Calu3 (cell line): ENCODE measurements around the gene SEZ6L. TPM values are rescaled to one million over a fixed set of nuclear protein-coding genes. Genes with fewer than 3 reads are reported as not detected.

ENCODE experiments used
- BruUV-seq: library from RNA; stranded (reverse); fragments of 400-500 nt; replicated peaks from 2 replicates; lab custom pipeline; 2021; lab: Mats Ljungman, UMichigan
- CTCF ChIA-PET: fragments of 300-600 bp; sonication (Branson Sonifier 250); formaldehyde crosslinking; loops from one replicate; lab custom pipeline; 2022; ENCODE audit warnings: antibody characterized with exemption; lab: Charles Lee
- DNase-seq: peaks from one replicate; pipeline ENCODE4 v3.0.0; 2022
- H3K27ac Mint-ChIP-seq: one replicate; pipeline ENCODE4 v1.8.0; 2022; ENCODE audit warnings: mixed read lengths; ENCODE audit not compliant: unreplicated experiment
- H3K27me3 Mint-ChIP-seq: one replicate; pipeline ENCODE4 v1.8.0; 2022; ENCODE audit warnings: mixed read lengths; ENCODE audit not compliant: unreplicated experiment
- H3K36me3 Mint-ChIP-seq: one replicate; pipeline ENCODE4 v1.8.0; 2022; ENCODE audit warnings: mild to moderate bottlenecking, moderate library complexity, mixed read lengths; ENCODE audit not compliant: insufficient read depth, unreplicated experiment
- H3K4me1 Mint-ChIP-seq: one replicate; pipeline ENCODE4 v1.8.0; 2022; ENCODE audit warnings: mild to moderate bottlenecking, low read depth, mixed read lengths; ENCODE audit not compliant: unreplicated experiment
- H3K4me3 Mint-ChIP-seq: one replicate; pipeline ENCODE4 v1.8.0; 2022; ENCODE audit warnings: mild to moderate bottlenecking, low read depth, moderate library complexity, mixed read lengths; ENCODE audit not compliant: unreplicated experiment
- H3K9me3 Mint-ChIP-seq: one replicate; pipeline ENCODE4 v1.8.0; 2022; ENCODE audit warnings: low read depth, mixed read lengths; ENCODE audit not compliant: unreplicated experiment
- intact Hi-C: fragments of 100-400 bp; cut with micrococcal nuclease; formaldehyde crosslinking; loops from one replicate; pipeline ENCODE4 v1.10.0; 2022; ENCODE audit not compliant: unreplicated experiment
- total RNA-seq: library from RNA; stranded (reverse); gene quantifications from 2 replicates; pipeline ENCODE4 v1.2.3, GENCODE V29; 2022
- TF ChIP-seq, protein P1 (sequence below): fragments of 200-600 bp; IDR thresholded peaks from one replicate; pipeline ENCODE4 v1.8.0; 2022; ENCODE audit warnings: antibody characterized with exemption; ENCODE audit not compliant: unreplicated experiment

The SEZ6L gene
- total RNA-seq, 1 experiment from 2014 or later = not detected

DNA sequence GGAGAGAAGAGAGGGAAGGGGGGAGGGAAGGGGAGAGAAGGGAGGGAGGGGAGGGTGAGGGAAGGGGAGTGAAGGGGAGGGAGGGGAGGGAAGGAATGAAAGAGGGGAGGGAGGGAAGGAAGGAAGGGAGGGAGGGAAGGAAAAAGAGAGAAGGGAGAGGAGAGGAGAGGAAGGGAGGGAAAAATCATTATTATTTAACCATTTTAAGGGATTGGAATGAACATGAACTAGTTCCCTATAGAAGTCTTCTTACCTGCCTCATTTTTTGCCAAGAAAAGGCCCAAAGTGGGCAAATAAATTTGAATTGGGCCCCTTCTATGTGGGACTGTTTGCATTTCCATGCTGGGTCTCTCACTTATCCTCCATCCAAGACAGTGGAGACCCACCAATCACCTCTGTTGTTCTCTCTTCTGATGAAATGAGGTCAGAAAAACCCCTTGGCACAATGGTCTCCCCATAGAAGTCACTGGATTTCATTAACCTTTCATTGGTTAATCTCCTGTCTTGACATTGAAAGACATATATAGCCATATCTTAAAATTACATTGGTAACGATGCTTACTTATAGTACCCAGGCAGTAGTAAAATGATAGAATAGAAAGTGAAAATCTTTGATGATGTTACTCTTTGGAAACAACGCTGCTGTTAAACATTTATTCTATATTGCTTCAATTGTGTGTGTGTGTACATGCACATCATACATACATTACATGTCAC is 179.7 kb downstream of the SEZ6L start:
- no TSS peak for BruUV-seq
- Mint-ChIP-seq H3K4me3 (no peak overlapping the region), H3K27ac (no peak overlapping the region), H3K4me1 (no peaks in the 10 kb centered on the region), H3K9me3 (no peaks in the 10 kb centered on the region), H3K27me3 (peaks cover 76% of the 10 kb centered on the region), H3K36me3 (no peaks in the 10 kb centered on the region)
- CTCF ChIA-PET = interaction anchor here (1.1 kb wide), 1 partner anchor 18 kb away, joined by 3 read pairs; no protein-coding TSS in a partner anchor
- no peak for DNase-seq
- intact Hi-C loops = no loop called here
- TF ChIP-seq, protein P1, sequence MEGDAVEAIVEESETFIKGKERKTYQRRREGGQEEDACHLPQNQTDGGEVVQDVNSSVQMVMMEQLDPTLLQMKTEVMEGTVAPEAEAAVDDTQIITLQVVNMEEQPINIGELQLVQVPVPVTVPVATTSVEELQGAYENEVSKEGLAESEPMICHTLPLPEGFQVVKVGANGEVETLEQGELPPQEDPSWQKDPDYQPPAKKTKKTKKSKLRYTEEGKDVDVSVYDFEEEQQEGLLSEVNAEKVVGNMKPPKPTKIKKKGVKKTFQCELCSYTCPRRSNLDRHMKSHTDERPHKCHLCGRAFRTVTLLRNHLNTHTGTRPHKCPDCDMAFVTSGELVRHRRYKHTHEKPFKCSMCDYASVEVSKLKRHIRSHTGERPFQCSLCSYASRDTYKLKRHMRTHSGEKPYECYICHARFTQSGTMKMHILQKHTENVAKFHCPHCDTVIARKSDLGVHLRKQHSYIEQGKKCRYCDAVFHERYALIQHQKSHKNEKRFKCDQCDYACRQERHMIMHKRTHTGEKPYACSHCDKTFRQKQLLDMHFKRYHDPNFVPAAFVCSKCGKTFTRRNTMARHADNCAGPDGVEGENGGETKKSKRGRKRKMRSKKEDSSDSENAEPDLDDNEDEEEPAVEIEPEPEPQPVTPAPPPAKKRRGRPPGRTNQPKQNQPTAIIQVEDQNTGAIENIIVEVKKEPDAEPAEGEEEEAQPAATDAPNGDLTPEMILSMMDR = no peak

DNA sequence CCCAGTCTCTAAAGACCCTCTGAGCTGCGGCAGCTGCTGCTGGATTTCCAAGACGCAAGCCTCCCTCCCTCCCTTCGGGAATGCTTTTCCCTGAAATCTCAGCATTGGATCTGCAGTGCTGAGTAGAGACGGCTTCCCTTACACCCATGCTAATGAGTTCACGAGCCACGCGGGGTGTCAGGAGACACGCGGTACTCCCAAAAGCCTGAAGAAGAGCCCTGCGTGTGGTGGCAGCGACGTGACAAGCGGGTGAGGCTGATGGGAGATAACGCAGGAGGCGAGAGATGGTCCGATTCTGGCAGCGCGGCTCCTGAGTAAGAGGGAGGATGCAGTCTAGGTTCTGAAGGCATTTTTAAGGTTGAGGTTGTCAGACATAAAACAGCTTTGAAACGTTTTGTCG is 185.4 kb downstream of the SEZ6L start:
- no peak for DNase-seq
- intact Hi-C loops = no loop called here
- CTCF ChIA-PET = no interaction called here
- Mint-ChIP-seq H3K9me3 (no peaks in the 10 kb centered on the region), H3K27ac (no peak overlapping the region), H3K4me3 (no peak overlapping the region), H3K4me1 (no peaks in the 10 kb centered on the region), H3K36me3 (no peaks in the 10 kb centered on the region), H3K27me3 (peaks cover 39% of the 10 kb centered on the region)
- no TSS peak for BruUV-seq
- TF ChIP-seq, protein P1 = no peak

DNA sequence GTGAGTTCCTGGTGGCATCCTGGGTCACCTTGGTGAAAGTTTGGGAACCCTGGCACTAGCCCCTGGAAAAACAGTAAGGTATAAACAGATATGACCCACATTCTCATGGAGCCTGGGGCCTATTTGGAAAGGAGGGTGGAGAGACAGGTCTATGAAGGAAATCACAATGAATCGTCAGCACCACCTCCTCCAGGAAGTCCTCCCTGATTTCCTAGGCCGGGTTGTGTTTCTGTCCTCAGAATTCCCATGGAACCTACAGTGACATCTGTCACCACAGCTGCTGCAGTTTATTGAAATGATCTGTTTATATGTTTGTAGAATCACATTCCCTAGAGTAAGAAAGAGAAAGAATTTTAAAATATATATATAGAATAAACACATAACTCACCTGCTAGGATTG is 188.0 kb downstream of the SEZ6L start:
- Mint-ChIP-seq H3K36me3 (no peaks in the 10 kb centered on the region), H3K27me3 (peaks cover 41% of the 10 kb centered on the region), H3K9me3 (no peaks in the 10 kb centered on the region), H3K4me3 (no peak overlapping the region), H3K4me1 (peaks cover 6% of the 10 kb centered on the region), H3K27ac (no peak overlapping the region)
- intact Hi-C loops = no loop called here
- CTCF ChIA-PET = interaction anchor here (0.6 to 1.3 kb wide), 3 partner anchors 8 to 25 kb away, joined by 3 to 5 read pairs (median 4); no protein-coding TSS in a partner anchor
- no peak for DNase-seq
- no TSS peak for BruUV-seq
- TF ChIP-seq, protein P1 = no peak

DNA sequence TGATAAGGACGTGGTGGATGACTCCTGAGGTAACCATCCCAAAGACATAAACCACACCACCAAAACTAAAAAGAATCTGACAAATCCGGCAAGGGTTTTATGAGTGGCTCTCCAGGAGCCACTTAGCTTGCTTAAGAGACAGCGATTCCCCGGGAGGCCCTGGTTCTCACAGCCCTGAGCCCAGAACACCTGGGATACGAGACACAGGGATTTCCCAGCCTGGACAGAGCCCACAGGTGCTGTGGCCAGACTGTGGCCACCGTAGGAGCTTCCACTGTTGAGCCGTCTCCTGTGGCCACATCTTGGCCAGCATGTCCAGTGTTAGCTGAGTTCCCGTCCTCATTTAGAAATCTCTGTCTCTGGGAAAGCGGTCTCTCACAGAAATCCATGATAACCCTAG is 188.6 kb downstream of the SEZ6L start:
- Mint-ChIP-seq H3K27ac (no peak overlapping the region), H3K4me1 (peaks cover 6% of the 10 kb centered on the region), H3K36me3 (no peaks in the 10 kb centered on the region), H3K9me3 (no peaks in the 10 kb centered on the region), H3K27me3 (peaks cover 41% of the 10 kb centered on the region), H3K4me3 (no peak overlapping the region)
- CTCF ChIA-PET = no interaction called here
- intact Hi-C loops = no loop called here
- TF ChIP-seq, protein P1 = no peak
- DNase-seq = no peak
- BruUV-seq = no TSS peak
